Stimulated activated CD8-positive, alpha-beta memory T cell treated with anti-CD3 and anti-CD28 coated beads, Interleukin-12 subunit alpha, Interleukin-12 subunit beta, amount 100 ng/mL, for 4 hours (primary cell): Measurements from ENCODE around the gene MLKL.

Experiments used
- DNase-seq: peaks from one replicate; pipeline ENCODE4 v3.0.0-alpha.2; 2020; ENCODE audit warnings: low read depth

Gene MLKL

GRCh38 chr16:74650966-74651567, 49.6 kb downstream of the MLKL start:
- DNase-seq = no peak

GRCh38 chr16:74649839-74650504, 50.7 kb downstream of the MLKL start:
- DNase-seq = no peak

- no peak for DNase-seq
Measured at GRCh38 chr16:74641969-74642368, 58.7 kb downstream of the MLKL start.

GRCh38 chr16:74637742-74638453, 62.8 kb downstream of the MLKL start:
- no peak for DNase-seq

- no peak for DNase-seq
Measured at GRCh38 chr16:74635303-74635702, 65.4 kb downstream of the MLKL start.

GRCh38 chr16:74633686-74634085, 67.0 kb downstream of the MLKL start:
- DNase-seq = no peak

GRCh38 chr16:74627506-74628220, 73.0 kb downstream of the MLKL start:
- DNase-seq = no peak

- no peak for DNase-seq
Measured at GRCh38 chr16:74626741-74627416, 73.8 kb downstream of the MLKL start.

GRCh38 chr16:74625500-74626350, 74.9 kb downstream of the MLKL start:
- no peak for DNase-seq

GRCh38 chr16:74623839-74624235, 76.8 kb downstream of the MLKL start:
- no peak for DNase-seq

GRCh38 chr16:74623214-74623838, 77.3 kb downstream of the MLKL start:
- no peak for DNase-seq

GRCh38 chr16:74622005-74622404, 78.7 kb downstream of the MLKL start:
- no peak for DNase-seq
